NCI-H460 (cell line): ENCODE results near the gene TADA1. TPM values are rescaled to one million over a fixed set of nuclear protein-coding genes. Genes with fewer than 3 reads are reported as not detected.
"Not testable (repeated sequence)": the region's sequence is repeated elsewhere in the genome, so short reads cannot be mapped to it uniquely, and the experiment has no call there.

Experiments used
- DNase-seq: peaks from one replicate; pipeline ENCODE4 v3.0.0-alpha.2; 2016; ENCODE audit warnings: low read depth; ENCODE audit errors: extremely low read depth
- total RNA-seq: library from RNA; depleted of rRNA; stranded (reverse); fragments of >200 nt; shearing (Covaris generic); gene quantifications from 2 replicates; pipeline ENCODE4 v1.2.3, GENCODE V29; 2014

Gene TADA1
- total RNA-seq, 1 experiment from 2014 or later: 27.0 TPM

DNA sequence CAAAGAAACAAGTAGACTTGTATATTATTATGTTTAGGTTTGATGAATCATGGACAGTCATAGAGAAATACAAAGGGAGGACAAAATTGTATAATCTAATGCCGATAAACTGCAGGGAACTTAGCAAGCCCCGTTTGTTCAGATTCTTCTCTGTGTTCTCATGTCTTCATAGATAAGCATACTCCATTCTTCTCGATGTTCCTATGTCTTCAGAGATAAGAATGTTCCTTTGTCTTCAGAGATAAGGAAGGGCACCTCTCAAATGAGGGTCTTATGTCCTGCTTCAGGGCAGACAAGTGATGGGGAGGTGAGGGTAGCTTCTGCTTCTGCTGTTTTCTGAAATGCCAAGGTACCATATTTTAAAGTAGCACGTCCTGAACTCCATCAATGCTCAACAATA is 19.7 kb upstream of the TADA1 start:
- DNase-seq: no peak

DNA sequence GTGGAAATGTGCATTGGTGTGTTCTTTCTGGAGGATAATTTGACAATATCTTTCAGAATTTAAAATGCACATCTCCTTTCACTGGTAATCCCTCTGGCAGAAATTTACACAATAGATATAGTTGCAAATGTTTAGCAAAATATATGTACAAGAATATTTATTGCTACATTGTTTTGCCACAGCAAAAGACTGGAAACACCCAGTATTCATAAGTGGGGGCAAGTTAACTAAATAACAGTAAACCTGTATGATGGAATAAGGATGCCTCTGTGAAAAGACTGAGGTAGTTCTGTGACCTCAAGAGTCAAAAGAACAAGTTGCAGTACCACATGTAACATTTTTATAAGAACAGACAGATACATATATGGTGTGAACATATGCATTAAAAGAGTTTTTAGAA is 13.7 kb upstream of the TADA1 start:
- DNase-seq: no peak

DNA sequence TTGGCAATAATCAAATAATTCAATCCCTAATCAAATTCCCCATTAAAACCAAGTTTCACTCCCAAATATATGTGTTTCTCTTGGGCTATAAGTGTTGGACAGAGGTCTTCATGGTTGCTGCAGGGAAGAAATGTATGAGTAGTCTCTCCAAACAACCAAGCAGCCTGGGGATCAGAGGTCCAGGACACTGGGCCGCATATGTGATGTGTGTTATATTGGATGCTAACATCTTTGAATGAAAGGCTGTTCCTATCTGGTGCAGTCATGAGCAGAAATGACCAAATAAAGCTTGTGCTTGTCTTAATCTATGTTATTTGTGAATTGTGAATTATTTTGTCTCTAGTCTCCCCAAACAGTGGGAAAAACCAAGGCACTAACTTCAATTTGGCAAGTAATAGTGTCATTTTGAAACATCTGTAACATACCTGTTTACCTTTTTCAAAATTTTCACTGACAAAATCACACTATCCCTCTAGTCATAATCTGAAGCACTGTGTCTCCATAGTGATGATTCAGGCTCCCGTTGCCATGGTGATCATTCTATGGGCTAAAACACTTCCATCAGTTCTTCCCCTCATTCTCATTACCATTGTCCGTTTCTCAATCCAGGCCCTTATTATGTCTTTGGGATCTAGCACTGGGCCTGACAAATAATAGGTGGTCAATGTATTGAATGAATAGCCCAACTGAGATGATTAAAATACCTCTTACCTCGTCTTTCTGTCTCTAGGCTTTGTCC is 12.5 kb upstream of the TADA1 start:
- DNase-seq: no peak

- DNase-seq: no peak
These were observed 8.9 kb upstream of the TADA1 start for GRCh38 chr1:166884971-166885370.

DNA sequence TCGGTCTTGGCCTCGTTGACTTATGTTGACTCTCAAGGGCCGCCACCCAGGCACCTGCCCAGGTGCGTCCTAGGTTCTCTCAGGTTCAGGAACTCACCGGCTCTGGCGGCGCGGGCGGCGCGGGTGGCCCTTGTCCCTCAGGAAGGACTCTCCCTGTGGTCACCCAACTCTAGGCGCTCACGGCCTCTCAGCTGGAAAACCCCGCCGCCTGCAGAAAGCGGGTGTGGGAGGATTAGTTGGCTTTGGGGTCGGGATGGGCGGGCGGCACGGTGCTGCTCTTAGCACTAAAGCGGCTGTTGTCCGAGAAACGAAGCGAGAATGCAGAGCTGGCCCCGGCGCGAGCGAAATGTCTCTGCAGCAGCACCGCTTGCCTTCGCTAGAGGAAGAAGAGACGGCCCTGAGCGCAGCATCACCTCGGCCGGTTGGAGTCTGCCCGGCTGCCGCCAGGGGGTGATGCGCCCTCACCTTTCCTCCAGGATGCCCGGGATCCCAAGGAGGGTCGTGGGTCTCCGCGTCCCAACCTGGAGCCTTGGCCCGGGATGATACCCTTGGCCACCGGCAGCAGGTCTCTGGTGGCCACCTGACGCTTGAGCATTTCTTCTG is 8.1 kb upstream of the TADA1 start:
- no peak for DNase-seq

- DNase-seq: no peak
These were observed 6.8 kb upstream of the TADA1 start for GRCh38 chr1:166882893-166883292.

DNA sequence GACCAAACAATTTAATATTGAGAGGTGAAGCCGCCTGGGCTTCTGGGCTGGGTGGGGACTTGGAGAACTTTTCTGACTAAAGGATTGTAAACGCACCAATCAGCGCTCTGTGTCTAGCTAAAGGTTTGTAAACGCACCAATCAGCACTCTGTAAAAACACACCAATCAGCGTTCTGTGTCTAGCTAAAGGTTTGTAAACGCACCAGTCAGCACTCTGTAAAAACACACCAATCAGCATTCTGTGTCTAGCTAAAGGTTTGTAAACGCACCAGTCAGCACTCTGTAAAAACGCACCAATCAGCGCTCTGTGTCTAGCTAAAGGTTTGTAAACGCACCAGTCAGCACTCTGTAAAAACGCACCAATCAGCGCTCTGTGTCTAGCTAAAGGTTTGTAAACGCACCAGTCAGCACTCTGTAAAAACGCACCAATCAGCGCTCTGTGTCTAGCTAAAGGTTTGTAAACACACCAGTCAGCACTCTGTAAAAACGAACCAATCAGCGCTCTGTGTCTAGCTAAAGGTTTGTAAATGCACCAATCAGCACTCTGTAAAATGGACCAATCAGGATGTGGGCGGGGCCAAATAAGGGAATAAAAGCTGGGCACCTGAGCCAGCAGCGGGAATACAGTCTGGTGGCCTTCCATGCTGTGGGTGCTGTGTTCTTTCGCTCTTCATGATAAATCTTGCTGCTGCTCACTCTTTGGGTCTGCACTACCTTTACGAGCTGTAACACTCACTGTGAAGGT is 2.3 kb upstream of the TADA1 start:
- not testable (repeated sequence) for DNase-seq

DNA sequence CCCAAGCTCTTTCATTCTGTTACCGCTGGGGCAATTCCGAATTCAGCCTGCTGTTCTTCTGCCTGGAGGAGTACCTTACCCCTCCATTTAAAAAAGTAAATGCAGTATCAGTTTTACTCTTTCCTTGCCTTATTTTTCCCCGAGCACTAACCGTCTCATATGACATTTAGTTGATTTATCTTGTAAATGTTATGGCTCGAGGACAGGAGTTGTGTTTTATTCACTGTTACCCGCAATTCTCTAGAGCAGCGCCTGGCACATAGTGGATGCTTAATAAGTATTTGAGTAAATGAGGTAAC is 425 bp upstream of the TADA1 start:
- DNase-seq: no peak

GRCh38 chr1:166875302-166875733 is 746 bp downstream of the TADA1 start:
- DNase-seq: no peak

DNA sequence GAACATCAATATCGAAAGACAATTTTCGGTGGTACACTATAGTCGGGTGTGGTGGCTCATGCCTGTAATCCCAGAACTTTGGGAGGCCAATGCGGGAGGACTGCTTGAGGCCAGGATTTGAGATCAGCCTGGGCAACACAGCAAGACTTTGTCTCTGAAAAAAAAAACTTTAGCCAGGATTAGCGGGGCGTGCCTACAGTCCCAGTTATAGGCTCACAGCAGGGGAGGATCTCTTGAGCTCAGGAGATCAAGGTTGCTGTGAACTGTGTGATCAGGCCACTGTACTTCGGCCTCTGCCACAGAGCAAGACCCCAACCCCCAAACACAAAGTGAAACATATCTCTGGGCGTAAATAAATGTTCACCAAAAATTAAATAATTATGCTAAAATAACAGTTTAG is 1.6 kb downstream of the TADA1 start:
- DNase-seq: no peak

GRCh38 chr1:166870584-166870983 is 5.5 kb downstream of the TADA1 start:
- DNase-seq: no peak

DNA sequence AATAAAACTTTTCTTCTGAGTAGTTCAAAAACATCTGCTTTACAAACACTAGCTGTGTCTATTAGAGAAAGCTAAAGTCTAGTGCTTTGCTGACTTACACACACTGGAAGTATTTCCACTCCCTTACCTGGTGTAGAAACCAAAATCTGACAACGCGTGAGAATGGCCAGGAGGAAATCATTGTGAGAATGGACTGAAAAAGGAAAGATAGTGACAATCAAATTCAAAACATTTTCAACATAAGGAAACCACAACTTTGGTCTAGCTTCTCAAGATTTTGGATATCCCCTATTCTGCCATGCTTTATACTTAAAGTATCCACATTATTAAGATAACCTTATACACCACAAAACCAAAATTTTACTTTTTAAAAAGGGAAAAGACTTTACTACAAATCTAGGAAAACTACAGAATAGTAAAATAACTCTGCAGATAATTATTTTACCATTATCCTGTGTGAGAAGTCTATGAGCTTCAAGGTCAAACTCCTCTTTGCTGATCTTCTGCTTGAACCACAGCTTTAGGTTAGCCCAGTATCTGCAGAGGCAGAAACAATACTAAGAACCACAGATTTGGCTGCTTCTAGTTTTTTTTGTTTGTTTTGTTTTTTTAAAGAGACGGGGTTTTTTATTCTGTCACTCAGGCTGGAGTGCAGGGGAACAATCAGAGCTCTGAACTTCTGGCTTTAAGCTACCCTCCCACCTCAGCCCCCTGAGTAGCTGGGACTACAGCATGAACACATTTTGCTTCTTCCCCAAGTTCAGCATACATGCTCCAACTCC is 6.6 kb downstream of the TADA1 start:
- no peak for DNase-seq

- no peak for DNase-seq
These were observed 7.4 kb downstream of the TADA1 start for GRCh38 chr1:166868639-166869038.

- DNase-seq: no peak
These were observed 10.1 kb downstream of the TADA1 start for GRCh38 chr1:166865926-166866325.

- no peak for DNase-seq
These were observed 16.5 kb downstream of the TADA1 start for GRCh38 chr1:166859597-166859996.

DNA sequence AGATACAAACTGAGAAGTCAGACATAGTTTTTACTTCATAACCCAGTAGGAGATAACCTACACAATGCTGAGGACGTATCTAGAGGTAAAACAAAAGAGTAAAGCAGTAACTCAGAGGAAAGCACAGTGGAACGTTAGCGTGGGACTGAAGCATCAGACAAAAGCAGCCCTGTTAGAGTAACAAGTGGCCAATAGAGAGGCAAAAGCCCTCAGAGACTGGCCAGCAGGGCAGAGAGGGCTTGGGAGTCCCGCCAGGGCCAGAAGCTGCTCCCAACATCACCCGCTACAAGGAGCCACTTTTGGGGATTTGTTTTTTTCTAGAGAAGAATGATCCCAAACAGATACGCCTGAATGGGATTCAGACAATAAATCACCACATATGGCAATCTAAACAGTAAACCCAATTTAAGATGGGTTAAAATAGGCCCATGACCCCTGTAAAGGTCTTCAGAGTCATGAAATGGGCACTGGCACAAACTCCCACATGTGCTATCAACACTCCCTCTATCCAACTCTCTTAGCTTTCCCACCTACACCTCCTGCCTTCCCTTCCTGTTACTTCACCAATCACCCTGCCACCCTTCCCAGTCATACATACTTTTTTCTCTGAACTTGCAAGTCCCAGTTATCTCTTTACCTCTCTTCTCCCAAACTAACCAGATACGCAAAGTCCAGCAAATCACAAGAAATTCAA is 17.2 kb downstream of the TADA1 start:
- no peak for DNase-seq

DNA sequence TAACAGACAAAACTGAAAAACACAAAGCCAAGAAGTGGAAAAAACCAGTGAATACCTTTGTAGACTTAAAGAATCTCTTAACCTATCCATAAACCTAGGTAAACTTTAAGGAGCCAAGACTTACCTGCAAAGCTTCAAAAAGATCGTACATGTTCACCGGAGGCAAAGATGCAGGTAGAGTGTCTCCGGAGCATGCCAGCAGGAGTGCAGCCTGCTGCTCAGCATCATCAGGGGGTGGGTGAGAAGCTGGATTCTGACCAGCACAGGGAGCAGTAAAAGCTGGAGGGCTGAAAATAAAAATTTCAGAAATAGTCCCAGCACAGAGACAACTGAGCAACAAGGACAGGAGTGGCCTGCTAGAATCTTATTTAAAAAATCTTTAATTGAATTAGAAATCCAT is 18.1 kb downstream of the TADA1 start:
- no peak for DNase-seq

- DNase-seq: no peak
These were observed 20.5 kb downstream of the TADA1 start for GRCh38 chr1:166855558-166855957.

GRCh38 chr1:166852918-166853317 is 23.1 kb downstream of the TADA1 start:
- no peak for DNase-seq

DNA sequence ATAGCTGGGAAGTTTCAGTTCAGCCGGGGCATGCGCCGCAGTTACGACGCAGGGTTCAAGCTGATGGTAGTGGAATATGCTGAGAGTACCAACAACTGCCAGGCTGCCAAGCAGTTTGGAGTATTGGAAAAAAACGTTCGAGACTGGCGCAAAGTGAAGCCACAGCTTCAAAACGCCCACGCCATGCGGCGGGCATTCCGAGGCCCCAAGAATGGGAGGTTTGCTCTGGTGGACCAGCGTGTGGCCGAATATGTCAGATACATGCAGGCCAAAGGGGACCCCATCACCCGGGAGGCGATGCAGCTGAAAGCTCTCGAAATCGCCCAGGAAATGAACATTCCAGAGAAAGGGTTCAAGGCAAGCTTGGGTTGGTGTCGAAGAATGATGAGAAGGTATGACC is 26.9 kb downstream of the TADA1 start:
- no peak for DNase-seq

DNA sequence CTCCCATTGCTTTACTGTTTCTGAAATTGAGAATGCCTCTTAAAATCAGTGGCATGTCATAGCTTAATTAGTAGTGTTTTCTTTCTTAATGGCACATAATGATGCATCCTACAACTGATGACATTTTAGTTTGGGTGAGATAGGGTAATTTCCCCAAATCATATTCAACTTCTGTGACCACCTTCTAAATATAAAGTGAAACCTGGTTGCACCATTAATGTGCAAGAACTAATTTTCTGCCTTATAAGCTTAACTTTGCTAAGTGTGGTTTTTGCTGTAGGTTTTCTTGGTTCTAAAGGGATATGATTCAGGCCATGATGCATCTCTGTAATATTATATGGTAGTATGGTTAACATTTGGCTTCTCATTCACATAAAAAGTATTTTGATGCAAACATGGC is 27.9 kb downstream of the TADA1 start:
- no peak for DNase-seq
